Stomach smooth muscle (tissue), 2 donors: ENCODE results near the gene TNFRSF19.

ENCODE experiments used
- H3K27ac ChIP-seq: one replicate; pipeline ENCODE4 v1.7.0; 2013; ENCODE audit warnings: mild to moderate bottlenecking, low read length, inconsistent platforms
- H3K27me3 ChIP-seq, 2 donors: one replicate each; pipeline ENCODE4 v1.7.0; 2013; ENCODE audit warnings: low read length in 2 of 2; ENCODE audit not compliant: insufficient read depth in 2 of 2, control insufficient read depth in 1 of 2
- H3K36me3 ChIP-seq, 2 donors: one replicate each; pipeline ENCODE4 v1.7.0; 2013; ENCODE audit warnings: low read length in 2 of 2; ENCODE audit not compliant: control insufficient read depth in 2 of 2, insufficient read depth in 2 of 2
- H3K4me1 ChIP-seq: one replicate; pipeline ENCODE4 v1.7.0; 2013; ENCODE audit warnings: low read length; ENCODE audit not compliant: control insufficient read depth, insufficient read depth
- H3K4me3 ChIP-seq, 2 donors: one replicate each; pipeline ENCODE4 v1.7.0; 2013; ENCODE audit warnings: low read length in 2 of 2
- H3K9ac ChIP-seq, 2 donors: one replicate each; pipeline ENCODE4 v1.7.0; 2013; ENCODE audit warnings: low read length in 2 of 2, mild to moderate bottlenecking in 1 of 2
- H3K9me3 ChIP-seq, 2 donors: one replicate each; pipeline ENCODE4 v1.7.0; 2013; ENCODE audit warnings: low read length in 2 of 2; ENCODE audit not compliant: control insufficient read depth in 2 of 2
- donor health status: healthy.
- donor health status: Pancreatic carcinoma.

TNFRSF19 gene

DNA sequence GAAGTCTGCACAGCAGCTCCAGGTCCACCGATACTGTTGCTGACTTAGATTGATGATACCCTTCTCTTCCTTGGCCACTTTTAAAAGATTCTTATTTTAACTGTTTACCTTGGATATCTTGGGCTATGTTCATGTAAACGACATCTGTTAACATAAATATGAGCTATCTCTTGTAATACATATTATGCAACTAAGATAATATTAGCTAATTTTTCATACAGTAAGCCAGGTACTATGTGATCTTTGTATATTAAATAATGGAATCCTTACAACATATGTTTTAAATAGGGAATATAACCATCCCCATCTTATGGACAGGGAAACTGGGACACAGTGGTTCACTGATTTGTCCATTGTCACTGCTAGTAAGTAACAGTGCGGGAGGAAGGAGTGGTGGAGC lies 37.9 kb downstream of the TNFRSF19 start:
- Histone ChIP-seq H3K27me3 (no peaks in the 10 kb centered on the region), H3K9ac (no peak overlapping the region), H3K9me3 (no peaks in the 10 kb centered on the region), H3K4me1 (peaks cover 6% of the 10 kb centered on the region), H3K36me3 (no peaks in the 10 kb centered on the region), H3K27ac (no peak overlapping the region), H3K4me3 (no peak overlapping the region)

DNA sequence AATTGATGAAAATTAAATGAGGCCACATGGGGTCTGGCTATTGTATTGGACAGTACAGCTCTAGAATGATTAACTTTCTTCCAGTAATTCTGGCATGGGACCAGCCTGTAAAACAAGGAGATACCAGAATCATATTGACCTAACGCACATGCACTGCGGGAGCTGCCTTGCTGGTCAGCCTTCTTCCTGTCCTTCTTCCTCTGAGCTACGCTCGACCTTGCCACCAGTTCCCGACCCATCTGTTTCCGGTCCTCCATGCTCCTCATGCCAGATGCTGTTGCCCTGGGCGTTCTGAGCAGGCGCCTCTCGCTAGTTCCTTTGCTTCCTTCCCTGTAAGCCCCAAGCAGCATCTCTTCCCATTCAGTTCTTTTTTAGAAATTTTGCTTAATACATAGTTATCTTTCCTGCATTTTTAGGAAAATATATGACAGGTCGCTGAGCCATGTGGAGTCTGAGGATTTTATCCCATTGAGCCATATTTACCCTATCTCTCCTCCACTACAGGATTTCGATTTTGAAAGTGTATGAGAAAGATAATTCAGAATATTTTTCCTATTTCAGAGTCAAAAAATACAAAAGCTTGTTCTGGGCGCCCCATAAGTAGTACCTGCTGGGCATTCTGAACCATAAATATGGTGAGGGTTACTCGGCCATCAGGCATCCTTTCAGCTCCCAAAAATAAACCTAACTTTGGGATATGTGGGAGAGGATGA lies 38.6 kb downstream of the TNFRSF19 start:
- Histone ChIP-seq H3K36me3 (no peaks in the 10 kb centered on the region), H3K9me3 (no peaks in the 10 kb centered on the region), H3K4me3 (no peak overlapping the region), H3K27me3 (no peaks in the 10 kb centered on the region), H3K9ac (no peak overlapping the region), H3K27ac (no peak overlapping the region), H3K4me1 (peaks cover 6% of the 10 kb centered on the region)

GRCh38 chr13:23609414-23609760 lies 39.2 kb downstream of the TNFRSF19 start:
- no peaks in the 10 kb centered on the region for H3K27me3 ChIP-seq
- peaks cover 6% of the 10 kb centered on the region for H3K4me1 ChIP-seq
- no peaks in the 10 kb centered on the region for H3K9me3 ChIP-seq
- no peak overlapping the region for H3K27ac ChIP-seq
- no peaks in the 10 kb centered on the region for H3K36me3 ChIP-seq
- no peak overlapping the region for H3K4me3 ChIP-seq
- no peak overlapping the region for H3K9ac ChIP-seq

- Histone ChIP-seq H3K27me3 (no peaks in the 10 kb centered on the region), H3K4me3 (no peak overlapping the region), H3K4me1 (peaks cover 6% of the 10 kb centered on the region), H3K27ac (no peak overlapping the region), H3K36me3 (no peaks in the 10 kb centered on the region), H3K9ac (no peak overlapping the region), H3K9me3 (no peaks in the 10 kb centered on the region)
These were observed 39.8 kb downstream of the TNFRSF19 start for GRCh38 chr13:23609874-23610576.

- peak overlapping the region; percentile 2 for H3K27ac ChIP-seq
- no peaks in the 10 kb centered on the region for H3K9me3 ChIP-seq
- H3K27me3 ChIP-seq: no peaks in the 10 kb centered on the region
- H3K4me1 ChIP-seq: peaks cover 6% of the 10 kb centered on the region
- H3K36me3 ChIP-seq: no peaks in the 10 kb centered on the region
- no peak overlapping the region for H3K4me3 ChIP-seq
- H3K9ac ChIP-seq: no peak overlapping the region
These were observed 40.8 kb downstream of the TNFRSF19 start for GRCh38 chr13:23610966-23611491.

GRCh38 chr13:23612182-23612581 lies 42.0 kb downstream of the TNFRSF19 start:
- no peak overlapping the region for H3K4me3 ChIP-seq
- H3K27ac ChIP-seq: no peak overlapping the region
- no peak overlapping the region for H3K9ac ChIP-seq
- H3K4me1 ChIP-seq: peaks cover 6% of the 10 kb centered on the region
- H3K9me3 ChIP-seq: no peaks in the 10 kb centered on the region
- no peaks in the 10 kb centered on the region for H3K27me3 ChIP-seq
- H3K36me3 ChIP-seq: no peaks in the 10 kb centered on the region

GRCh38 chr13:23612731-23613130 lies 42.5 kb downstream of the TNFRSF19 start:
- Histone ChIP-seq H3K4me3 (no peak overlapping the region), H3K27ac (no peak overlapping the region), H3K36me3 (no peaks in the 10 kb centered on the region), H3K4me1 (peaks cover 6% of the 10 kb centered on the region), H3K9ac (no peak overlapping the region), H3K27me3 (no peaks in the 10 kb centered on the region), H3K9me3 (no peaks in the 10 kb centered on the region)

- Histone ChIP-seq H3K27me3 (no peaks in the 10 kb centered on the region), H3K9me3 (no peaks in the 10 kb centered on the region), H3K4me1 (peaks cover 6% of the 10 kb centered on the region), H3K36me3 (no peaks in the 10 kb centered on the region), H3K4me3 (no peak overlapping the region), H3K9ac (no peak overlapping the region), H3K27ac (no peak overlapping the region)
These were observed 43.4 kb downstream of the TNFRSF19 start for GRCh38 chr13:23613596-23613995.

GRCh38 chr13:23615395-23616081 lies 45.3 kb downstream of the TNFRSF19 start:
- Histone ChIP-seq H3K4me3 (no peak overlapping the region), H3K9ac (no peak overlapping the region), H3K4me1 (peaks cover 6% of the 10 kb centered on the region), H3K36me3 (no peaks in the 10 kb centered on the region), H3K27ac (no peak overlapping the region), H3K27me3 (no peaks in the 10 kb centered on the region), H3K9me3 (no peaks in the 10 kb centered on the region)

- Histone ChIP-seq H3K9me3 (no peaks in the 10 kb centered on the region), H3K4me1 (peaks cover 1% of the 10 kb centered on the region), H3K9ac (no peak overlapping the region), H3K4me3 (no peak overlapping the region), H3K27ac (no peak overlapping the region), H3K27me3 (no peaks in the 10 kb centered on the region), H3K36me3 (no peaks in the 10 kb centered on the region)
These were observed 46.0 kb downstream of the TNFRSF19 start for GRCh38 chr13:23616228-23616627.
